Esophagus muscularis mucosa (tissue), 4 donors: ENCODE results near the gene DNAH6.

ENCODE experiments used
- EP300 ChIP-seq: sonication (generic); formaldehyde crosslinking; IDR thresholded peaks from one replicate; pipeline ENCODE4 v1.6.1; 2017; ENCODE audit warnings: antibody characterized with exemption
- POLR2A ChIP-seq: fragments of 450-650 bp; IDR thresholded peaks from one replicate; pipeline ENCODE4 v1.6.1; 2017; ENCODE audit warnings: antibody characterized with exemption, moderate library complexity, mild to moderate bottlenecking, low read depth
- TF ChIP-seq, protein P1 (sequence below), 3 experiments: fragments of 200-600 bp in 2 of 3; fragments of 450-650 bp in 1 of 3; sonication (generic) in 2 of 3; IDR thresholded peaks; one replicate each; pipeline ENCODE4 v1.5.1; 2017 to 2019; ENCODE audit warnings: antibody characterized with exemption in 3 of 3, mild to moderate bottlenecking in 2 of 3, moderate library complexity in 1 of 3

DNA sequence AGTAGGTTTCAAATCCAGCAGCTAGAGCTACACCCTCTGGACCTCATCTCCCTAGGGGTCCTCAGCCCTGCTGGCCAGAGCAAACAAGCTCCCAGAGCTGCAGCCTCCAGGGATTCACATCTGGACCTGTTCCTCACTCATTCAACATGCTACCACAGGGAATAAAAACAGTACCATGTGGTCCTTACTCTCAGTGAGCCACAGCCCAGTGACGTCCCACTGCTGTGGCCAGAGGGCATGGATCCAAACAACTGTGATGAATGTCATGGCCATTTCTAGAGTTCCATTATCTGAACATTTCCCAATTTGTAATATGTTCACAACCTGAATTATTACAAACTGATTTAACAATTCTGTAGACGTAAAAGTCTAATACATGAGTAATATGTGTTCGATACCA lies 186.6 kb downstream of the DNAH6 start:
- TF ChIP-seq, protein P1, sequence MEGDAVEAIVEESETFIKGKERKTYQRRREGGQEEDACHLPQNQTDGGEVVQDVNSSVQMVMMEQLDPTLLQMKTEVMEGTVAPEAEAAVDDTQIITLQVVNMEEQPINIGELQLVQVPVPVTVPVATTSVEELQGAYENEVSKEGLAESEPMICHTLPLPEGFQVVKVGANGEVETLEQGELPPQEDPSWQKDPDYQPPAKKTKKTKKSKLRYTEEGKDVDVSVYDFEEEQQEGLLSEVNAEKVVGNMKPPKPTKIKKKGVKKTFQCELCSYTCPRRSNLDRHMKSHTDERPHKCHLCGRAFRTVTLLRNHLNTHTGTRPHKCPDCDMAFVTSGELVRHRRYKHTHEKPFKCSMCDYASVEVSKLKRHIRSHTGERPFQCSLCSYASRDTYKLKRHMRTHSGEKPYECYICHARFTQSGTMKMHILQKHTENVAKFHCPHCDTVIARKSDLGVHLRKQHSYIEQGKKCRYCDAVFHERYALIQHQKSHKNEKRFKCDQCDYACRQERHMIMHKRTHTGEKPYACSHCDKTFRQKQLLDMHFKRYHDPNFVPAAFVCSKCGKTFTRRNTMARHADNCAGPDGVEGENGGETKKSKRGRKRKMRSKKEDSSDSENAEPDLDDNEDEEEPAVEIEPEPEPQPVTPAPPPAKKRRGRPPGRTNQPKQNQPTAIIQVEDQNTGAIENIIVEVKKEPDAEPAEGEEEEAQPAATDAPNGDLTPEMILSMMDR (IDR thresholded peaks at IDR 0.05), result no peak
- TF ChIP-seq POLR2A (no peak), EP300 (no peak)
